ENCODE results near the gene BHLHE40.

The BHLHE40 gene

DNA sequence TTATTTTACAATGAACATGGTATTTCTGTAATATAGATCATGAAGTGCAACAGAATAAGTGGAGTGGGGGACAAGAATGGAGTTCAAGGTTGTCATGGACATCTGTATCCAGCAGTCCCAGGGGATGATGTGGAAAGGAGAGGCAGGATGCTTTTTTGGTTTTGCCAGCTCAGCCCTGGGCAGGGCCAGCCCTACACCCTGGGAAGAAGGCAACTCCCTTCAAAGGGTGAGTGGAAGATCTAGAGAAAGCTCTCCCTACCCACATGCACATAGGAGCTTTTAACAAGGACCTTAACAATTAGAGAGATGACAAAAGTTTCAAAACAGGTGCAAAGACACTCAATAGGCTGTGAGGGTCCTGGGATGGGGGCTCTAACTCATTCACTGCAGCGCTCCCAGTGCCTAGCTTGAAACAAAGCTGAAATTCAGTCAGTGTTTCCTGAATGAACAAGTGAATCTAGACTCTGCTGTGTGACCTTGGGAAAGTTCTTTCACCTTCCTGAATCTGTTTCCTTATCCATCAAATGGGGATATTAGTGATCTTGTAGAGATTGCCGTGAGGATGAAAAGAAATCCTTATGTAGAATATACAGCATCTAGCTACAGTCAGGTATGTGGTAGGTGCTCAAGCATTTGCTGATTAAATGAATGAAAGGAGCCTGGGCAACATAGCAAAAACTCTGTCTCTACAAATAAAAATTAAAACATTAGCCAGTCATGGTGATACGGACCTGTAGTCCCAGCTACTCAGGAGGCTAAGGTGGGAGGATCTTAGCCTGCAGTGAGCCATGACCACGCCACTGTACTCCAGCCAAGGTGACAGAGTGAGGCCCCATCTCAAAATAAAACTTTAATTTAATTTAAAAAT is 14.3 kb downstream of the BHLHE40 start:
- CTCF ChIA-PET = interaction anchor here (0.7 to 2.7 kb wide), 15 partner anchors 10 to 281 kb away, joined by 3 to 26 read pairs (median 4); partner anchors contain the start of gene BHLHE40
- POLR2A ChIA-PET = interaction anchor here (2.9 kb wide), 1 partner anchor 9 kb away, joined by 15 read pairs; no protein-coding TSS in a partner anchor

GRCh38 chr3:4994144-4994730 is 15.0 kb downstream of the BHLHE40 start:
- ChIA-PET CTCF (interaction anchor here (0.9 to 2.7 kb wide), 15 partner anchors 9 to 303 kb away, joined by 3 to 26 read pairs (median 5); partner anchors contain the start of gene BHLHE40), POLR2A (interaction anchor here (1.5 to 2.9 kb wide), 2 partner anchors 8 to 10 kb away, joined by 6 to 15 read pairs; no protein-coding TSS in a partner anchor)
- no peak for TF ChIP-seq CTCF (IDR thresholded peaks at IDR 0.05; ENCODE audit: control extremely low read depth, extremely low read depth, low read depth, missing control alignments)
- no peak for DNase-seq (ENCODE audit: extremely low spot score)

More for the DNA sequence above, 14.3 kb downstream of the BHLHE40 start:
- TF ChIP-seq CTCF (IDR thresholded peaks at IDR 0.05; ENCODE audit: control extremely low read depth, extremely low read depth, low read depth, missing control alignments) = no peak
- DNase-seq (ENCODE audit: extremely low spot score) = no peak

- ChIA-PET POLR2A (interaction anchor here (1.5 to 2.9 kb wide), 2 partner anchors 9 to 11 kb away, joined by 6 to 15 read pairs; no protein-coding TSS in a partner anchor), CTCF (interaction anchor here (0.9 to 2.7 kb wide), 14 partner anchors 9 to 304 kb away, joined by 3 to 26 read pairs (median 4); partner anchors contain the start of gene BHLHE40)
- no peak for DNase-seq (ENCODE audit: extremely low spot score)
- no peak for TF ChIP-seq CTCF (IDR thresholded peaks at IDR 0.05; ENCODE audit: control extremely low read depth, extremely low read depth, low read depth, missing control alignments)
These were observed 15.7 kb downstream of the BHLHE40 start for GRCh38 chr3:4994823-4995499.

DNA sequence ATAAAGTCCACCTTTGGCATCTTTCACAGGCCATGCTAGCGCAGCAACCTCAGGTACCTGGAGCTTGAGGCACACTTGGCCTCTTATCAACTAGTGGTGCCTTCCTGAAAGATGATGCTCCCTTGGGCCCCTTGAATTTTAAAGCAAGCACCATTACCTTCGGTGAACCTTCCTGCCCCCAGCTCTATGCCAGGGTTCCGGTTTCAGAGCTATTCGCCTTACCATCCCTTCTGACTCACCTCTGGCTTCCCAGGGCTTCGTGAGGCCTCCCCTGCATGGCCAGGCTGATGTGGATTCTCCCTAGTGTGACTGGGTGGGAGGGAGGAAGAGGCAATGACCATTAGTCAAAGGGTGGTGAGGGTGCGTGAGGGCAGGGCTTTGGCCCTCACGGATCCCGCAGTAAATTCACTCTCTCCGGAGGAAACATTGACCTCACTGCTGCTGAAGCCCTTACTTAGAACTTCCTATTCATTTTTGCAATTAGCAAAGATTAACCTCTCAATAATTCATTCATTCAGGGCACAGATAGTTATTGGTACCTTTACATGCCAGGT is 16.3 kb downstream of the BHLHE40 start:
- CTCF ChIA-PET = interaction anchor here (1.0 to 2.7 kb wide), 9 partner anchors 9 to 62 kb away, joined by 3 to 26 read pairs (median 6); partner anchors contain the start of gene BHLHE40
- POLR2A ChIA-PET = interaction anchor here (1.5 to 2.9 kb wide), 2 partner anchors 9 to 11 kb away, joined by 6 to 15 read pairs; no protein-coding TSS in a partner anchor
- no peak for DNase-seq (ENCODE audit: extremely low spot score)
- no peak for TF ChIP-seq CTCF (IDR thresholded peaks at IDR 0.05; ENCODE audit: control extremely low read depth, extremely low read depth, low read depth, missing control alignments)

DNA sequence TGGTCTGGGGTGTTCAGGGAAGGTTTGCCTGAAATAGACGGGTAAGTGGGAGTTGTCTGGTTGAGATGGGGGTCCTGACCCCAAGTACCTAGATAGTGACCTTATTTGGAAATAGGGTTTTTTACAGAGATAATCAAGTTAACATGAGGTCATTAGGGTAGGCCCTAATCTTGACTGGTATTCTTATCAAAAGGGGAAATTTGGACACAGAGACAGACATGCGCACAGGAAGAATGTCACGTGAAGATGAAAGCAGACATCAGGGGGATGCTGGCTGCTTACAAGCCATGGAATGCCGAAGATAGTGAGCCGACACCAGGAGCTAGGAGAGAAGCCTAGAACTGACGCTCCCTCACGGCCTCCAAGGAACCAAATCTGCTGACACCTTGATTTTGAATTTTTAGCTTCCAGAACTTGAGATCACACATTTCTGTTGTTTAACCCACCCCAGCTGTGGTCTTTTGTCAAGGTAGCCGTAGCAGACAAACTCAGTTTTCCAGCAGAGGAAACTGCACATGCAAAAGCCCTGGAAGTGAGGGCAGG is 17.1 kb downstream of the BHLHE40 start:
- ChIA-PET POLR2A (no interaction called here), CTCF (no interaction called here)
- DNase-seq (ENCODE audit: extremely low spot score) = no peak
- no peak for TF ChIP-seq CTCF (IDR thresholded peaks at IDR 0.05; ENCODE audit: control extremely low read depth, extremely low read depth, low read depth, missing control alignments)

Measured in GM10248 (cell line).